ENCODE results near the gene RRP15. TPM values are rescaled to one million over a fixed set of nuclear protein-coding genes. Genes with fewer than 3 reads are reported as not detected.

RRP15 gene
- total RNA-seq, 2 donors from 2014 or later = 4.1 TPM

DNA sequence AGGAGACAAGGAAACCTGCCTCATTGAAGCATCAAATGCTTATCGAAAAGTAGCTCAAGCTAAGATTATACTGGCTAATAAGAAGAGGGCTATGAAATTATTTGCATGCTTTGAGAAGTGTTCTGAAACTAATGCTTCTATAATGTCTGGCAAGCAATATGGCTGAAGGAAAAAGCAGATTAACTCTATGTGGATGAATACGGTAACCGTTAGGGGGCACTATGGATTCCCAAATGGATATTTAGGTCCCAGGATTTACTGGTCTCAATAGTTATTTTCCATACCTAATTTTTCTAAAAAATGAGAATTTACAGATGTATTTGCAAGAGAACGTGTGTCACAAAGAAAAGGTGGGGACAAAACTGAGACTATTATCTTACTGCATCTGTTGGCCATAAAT, 34.6 kb upstream of the RRP15 start:
- 64% methylated on average over 4 of the region's 4 CpGs for WGBS
- DNase-seq (ENCODE audit: low spot score) = no peak
- H3K9me3 ChIP-seq = no peaks in the 10 kb centered on the region
- H3K27me3 ChIP-seq (replicated peaks; ENCODE audit: insufficient read depth) = no peaks in the 10 kb centered on the region
- TF ChIP-seq POLR2A (IDR thresholded peaks at IDR 0.05) (no peak), POLR2AphosphoS5 (IDR thresholded peaks at IDR 0.05) (no peak)
- TF ChIP-seq, protein P1, sequence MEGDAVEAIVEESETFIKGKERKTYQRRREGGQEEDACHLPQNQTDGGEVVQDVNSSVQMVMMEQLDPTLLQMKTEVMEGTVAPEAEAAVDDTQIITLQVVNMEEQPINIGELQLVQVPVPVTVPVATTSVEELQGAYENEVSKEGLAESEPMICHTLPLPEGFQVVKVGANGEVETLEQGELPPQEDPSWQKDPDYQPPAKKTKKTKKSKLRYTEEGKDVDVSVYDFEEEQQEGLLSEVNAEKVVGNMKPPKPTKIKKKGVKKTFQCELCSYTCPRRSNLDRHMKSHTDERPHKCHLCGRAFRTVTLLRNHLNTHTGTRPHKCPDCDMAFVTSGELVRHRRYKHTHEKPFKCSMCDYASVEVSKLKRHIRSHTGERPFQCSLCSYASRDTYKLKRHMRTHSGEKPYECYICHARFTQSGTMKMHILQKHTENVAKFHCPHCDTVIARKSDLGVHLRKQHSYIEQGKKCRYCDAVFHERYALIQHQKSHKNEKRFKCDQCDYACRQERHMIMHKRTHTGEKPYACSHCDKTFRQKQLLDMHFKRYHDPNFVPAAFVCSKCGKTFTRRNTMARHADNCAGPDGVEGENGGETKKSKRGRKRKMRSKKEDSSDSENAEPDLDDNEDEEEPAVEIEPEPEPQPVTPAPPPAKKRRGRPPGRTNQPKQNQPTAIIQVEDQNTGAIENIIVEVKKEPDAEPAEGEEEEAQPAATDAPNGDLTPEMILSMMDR (IDR thresholded peaks at IDR 0.05) = no peak
- H3K27ac ChIP-seq = no peak overlapping the region
- H3K4me1 ChIP-seq (replicated peaks) = no peaks in the 10 kb centered on the region
- intact Hi-C loops (cut with DNase I) = no loop called here
- H3K36me3 ChIP-seq = no peaks in the 10 kb centered on the region
- H3K4me3 ChIP-seq = no peak overlapping the region

DNA sequence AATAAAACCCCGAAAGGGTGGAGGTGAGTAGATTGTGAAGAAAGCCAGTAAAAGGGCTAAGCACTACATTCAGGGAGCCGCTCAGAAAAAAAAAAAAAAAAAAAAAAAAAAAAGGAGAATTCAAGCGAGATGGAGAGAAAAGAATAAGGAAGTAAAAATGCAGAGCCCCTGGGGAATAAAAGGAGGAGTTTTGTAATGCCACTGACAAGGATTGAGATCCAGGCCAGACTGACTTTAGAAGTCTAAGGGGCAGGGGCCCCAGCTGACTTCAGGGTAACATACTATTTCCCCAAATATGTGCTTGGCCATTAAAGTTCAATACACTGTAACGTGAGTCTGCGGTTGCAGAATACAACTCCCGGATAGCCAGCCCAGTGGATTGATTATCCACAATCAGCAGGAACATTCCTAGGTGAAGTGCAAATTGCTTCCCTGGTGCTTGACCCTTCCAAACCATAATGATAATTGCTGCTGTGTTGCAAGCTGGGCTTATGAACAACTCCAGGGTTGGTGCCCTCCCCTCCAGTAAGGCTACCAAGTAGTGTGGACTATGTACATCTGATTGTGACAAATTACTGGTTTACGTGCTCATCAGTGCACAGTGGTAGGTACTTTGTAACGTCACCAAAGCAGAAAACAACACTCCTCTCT, 30.7 kb upstream of the RRP15 start:
- intact Hi-C loops (cut with DNase I) = no loop called here
- Histone ChIP-seq H3K36me3 (no peaks in the 10 kb centered on the region), H3K4me1 (replicated peaks) (no peaks in the 10 kb centered on the region), H3K4me3 (no peak overlapping the region), H3K9me3 (no peaks in the 10 kb centered on the region), H3K27ac (no peak overlapping the region), H3K27me3 (replicated peaks; ENCODE audit: insufficient read depth) (no peaks in the 10 kb centered on the region)
- WGBS = 37% methylated on average over 8 of the region's 8 CpGs
- TF ChIP-seq, protein P1 (IDR thresholded peaks at IDR 0.05) = no peak
- no peak for TF ChIP-seq POLR2AphosphoS5 (IDR thresholded peaks at IDR 0.05)
- TF ChIP-seq POLR2A (IDR thresholded peaks at IDR 0.05) = no peak
- no peak for DNase-seq (ENCODE audit: low spot score)

DNA sequence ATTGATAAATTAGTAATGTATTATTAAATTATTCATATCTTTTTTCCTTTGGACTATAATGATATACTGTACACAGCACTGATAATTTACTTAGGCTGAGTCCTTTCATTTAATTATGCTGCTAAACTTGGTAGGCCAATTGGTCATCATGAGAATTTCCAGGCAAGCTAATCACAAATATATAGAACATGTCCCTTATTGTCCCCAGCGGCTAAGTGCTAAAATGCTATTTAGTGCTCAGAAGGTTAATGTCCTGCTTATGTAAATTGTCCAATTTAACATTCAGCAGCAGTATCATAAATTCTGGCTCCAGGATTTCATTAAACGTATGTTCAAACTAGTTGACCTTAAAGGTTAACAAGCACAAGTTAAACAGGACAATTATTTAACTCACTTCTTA, 30.0 kb upstream of the RRP15 start:
- Histone ChIP-seq H3K4me3 (no peak overlapping the region), H3K36me3 (no peaks in the 10 kb centered on the region), H3K9me3 (no peaks in the 10 kb centered on the region), H3K4me1 (replicated peaks) (no peaks in the 10 kb centered on the region), H3K27ac (no peak overlapping the region), H3K27me3 (replicated peaks; ENCODE audit: insufficient read depth) (no peaks in the 10 kb centered on the region)
- 38% methylated on average over 2 of the region's 2 CpGs for WGBS
- intact Hi-C loops (cut with DNase I) = no loop called here
- TF ChIP-seq POLR2A (IDR thresholded peaks at IDR 0.05) (no peak), POLR2AphosphoS5 (IDR thresholded peaks at IDR 0.05) (no peak)
- TF ChIP-seq, protein P1 (IDR thresholded peaks at IDR 0.05) = no peak
- no peak for DNase-seq (ENCODE audit: low spot score)

DNA sequence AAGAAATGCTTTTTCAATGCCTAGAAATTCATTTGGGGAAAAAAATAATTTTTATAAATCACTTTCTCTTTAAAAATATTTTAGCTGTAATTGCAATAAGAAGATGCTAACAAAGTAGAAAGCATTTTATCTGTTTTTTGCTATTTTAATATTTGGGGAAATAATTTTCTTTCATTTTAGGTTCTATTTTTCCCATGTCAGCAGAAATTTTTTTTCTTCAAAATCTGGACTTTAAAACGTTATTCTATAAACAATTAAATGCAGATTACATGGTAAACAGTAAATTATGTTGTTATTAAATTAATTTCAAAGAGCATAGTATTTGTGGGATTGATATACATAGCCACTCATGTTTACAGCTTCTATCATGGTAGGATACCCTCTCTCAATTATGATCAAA, 27.7 kb upstream of the RRP15 start:
- Histone ChIP-seq H3K27me3 (replicated peaks; ENCODE audit: insufficient read depth) (no peaks in the 10 kb centered on the region), H3K27ac (no peak overlapping the region), H3K9me3 (no peaks in the 10 kb centered on the region), H3K4me3 (no peak overlapping the region), H3K4me1 (replicated peaks) (no peaks in the 10 kb centered on the region), H3K36me3 (no peaks in the 10 kb centered on the region)
- DNase-seq (ENCODE audit: low spot score) = no peak
- intact Hi-C loops (cut with DNase I) = no loop called here
- 15% methylated on average over 1 of the region's 1 CpG for whole genome bisulfite sequencing
- TF ChIP-seq, protein P1 (IDR thresholded peaks at IDR 0.05) = no peak
- TF ChIP-seq POLR2A (IDR thresholded peaks at IDR 0.05) = no peak
- no peak for TF ChIP-seq POLR2AphosphoS5 (IDR thresholded peaks at IDR 0.05)

DNA sequence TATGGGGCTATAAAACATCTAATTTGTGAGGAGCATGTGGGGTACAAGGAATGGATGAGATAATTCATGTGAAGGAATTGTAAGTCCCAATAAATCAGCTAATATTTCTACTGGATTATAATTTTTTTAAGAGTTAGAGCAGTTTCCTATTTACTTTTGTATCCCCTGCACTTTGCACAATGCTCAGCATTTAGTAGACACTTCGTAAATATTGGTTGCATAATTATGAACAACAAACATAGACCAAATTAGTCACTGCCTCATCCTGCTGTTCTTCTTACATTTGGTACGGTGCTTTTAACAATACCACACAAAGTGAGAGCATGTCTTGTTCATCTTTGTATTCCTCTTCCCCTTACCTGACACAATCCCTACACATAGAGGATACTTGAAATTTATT, 27.1 kb upstream of the RRP15 start:
- no peaks in the 10 kb centered on the region for H3K36me3 ChIP-seq
- no peaks in the 10 kb centered on the region for H3K9me3 ChIP-seq
- 85% methylated on average over 2 of the region's 2 CpGs for WGBS
- H3K27ac ChIP-seq = no peak overlapping the region
- TF ChIP-seq POLR2A (IDR thresholded peaks at IDR 0.05) = no peak
- no peak for TF ChIP-seq POLR2AphosphoS5 (IDR thresholded peaks at IDR 0.05)
- TF ChIP-seq, protein P1 (IDR thresholded peaks at IDR 0.05) = no peak
- intact Hi-C loops (cut with DNase I) = no loop called here
- H3K27me3 ChIP-seq (replicated peaks; ENCODE audit: insufficient read depth) = no peaks in the 10 kb centered on the region
- no peak for DNase-seq (ENCODE audit: low spot score)
- no peaks in the 10 kb centered on the region for H3K4me1 ChIP-seq (replicated peaks)
- no peak overlapping the region for H3K4me3 ChIP-seq

All from prostate gland (tissue), 2 donors.